Coronary artery (tissue), 2 donors: Measurements from ENCODE around the gene CWC27.

Source experiments
- DNase-seq: peaks from one replicate; pipeline ENCODE4 v3.0.0-alpha.2; 2017; ENCODE audit warnings: low spot score
- H3K27ac ChIP-seq, 2 donors: fragments of 200-600 bp; sonication (generic); one replicate each; pipeline ENCODE4 v1.5.1; 2016 to 2019
- H3K4me3 ChIP-seq: fragments of 200-600 bp; sonication (generic); 2 replicates; pipeline ENCODE4 v1.5.1; 2016; ENCODE audit warnings: mild to moderate bottlenecking, moderate library complexity
- CTCF ChIP-seq: fragments of 200-600 bp; sonication (generic); IDR thresholded peaks from one replicate; pipeline ENCODE4 v1.5.1; 2019; ENCODE audit warnings: antibody characterized with exemption

Gene CWC27

GRCh38 chr5:65026816-65027548, 258.3 kb downstream of the CWC27 start:
- DNase-seq, result no peak

GRCh38 chr5:65029178-65029577, 260.4 kb downstream of the CWC27 start:
- no peak for DNase-seq
- no peak overlapping the region for H3K4me3 ChIP-seq
- no peak overlapping the region for H3K27ac ChIP-seq
- no peak for TF ChIP-seq CTCF

More at GRCh38 chr5:65026816-65027548, 258.3 kb downstream of the CWC27 start:
- Histone ChIP-seq H3K4me3 (no peak overlapping the region), H3K27ac (no peak overlapping the region)
- TF ChIP-seq CTCF, result no peak

GRCh38 chr5:65030056-65030455, 261.3 kb downstream of the CWC27 start:
- no peak for DNase-seq
- Histone ChIP-seq H3K4me3 (no peak overlapping the region), H3K27ac (no peak overlapping the region)
- no peak for TF ChIP-seq CTCF

- no peak for DNase-seq
- peak overlapping the region in 1 of 2 donors; percentile 18 for H3K27ac ChIP-seq
- TF ChIP-seq CTCF, result no peak
- H3K4me3 ChIP-seq, result no peak overlapping the region
Measured at GRCh38 chr5:65032250-65032649, 263.5 kb downstream of the CWC27 start.

- DNase-seq, result no peak
- no peak for TF ChIP-seq CTCF
- H3K4me3 ChIP-seq, result no peak overlapping the region
- peak overlapping the region; percentile 90 to 98 for H3K27ac ChIP-seq
Measured at GRCh38 chr5:65034029-65034812, 265.5 kb downstream of the CWC27 start.

- DNase-seq, result no peak
- no peak for TF ChIP-seq CTCF
- Histone ChIP-seq H3K4me3 (peak overlapping the region; percentile 79), H3K27ac (peak overlapping the region; percentile 90 to 98)
Measured at GRCh38 chr5:65034813-65035209, 266.1 kb downstream of the CWC27 start.
